Measurements from ENCODE around the gene CNNM3.

- TF ChIP-seq CTCF (IDR thresholded peaks at IDR 0.05): no peak
- TF ChIP-seq POLR2A (IDR thresholded peaks at IDR 0.05): no peak
Observed at GRCh38 chr2:96826546-96827278, 10.6 kb downstream of the CNNM3 start.

Measured in suprapubic skin (tissue), 3 donors.